Neuron (in vitro differentiated cells): ENCODE data around the gene LRRC58.

Experiments
- H2AFZ ChIP-seq: one replicate; pipeline ENCODE4 v1.6.1; 2013; ENCODE audit warnings: low read depth, mild to moderate bottlenecking, inconsistent platforms, low read length, moderate library complexity
- H3K27me3 ChIP-seq: one replicate; pipeline ENCODE4 v1.6.1; 2013; ENCODE audit warnings: low read length; ENCODE audit not compliant: insufficient read depth
- H3K36me3 ChIP-seq: one replicate; pipeline ENCODE4 v1.6.1; 2013; ENCODE audit warnings: low read length; ENCODE audit not compliant: insufficient read depth
- H3K4me1 ChIP-seq: one replicate; pipeline ENCODE4 v1.6.1; 2013; ENCODE audit warnings: low read length; ENCODE audit not compliant: insufficient read depth
- H3K4me3 ChIP-seq: 2 replicates; pipeline ENCODE4 v1.5.1; 2013; ENCODE audit warnings: mild to moderate bottlenecking, low read length, moderate library complexity
- H3K9me3 ChIP-seq: one replicate; pipeline ENCODE4 v1.6.1; 2013; ENCODE audit warnings: low read length

The LRRC58 gene

GRCh38 chr3:120355486-120355885 lies 6.3 kb upstream of the LRRC58 start:
- Histone ChIP-seq H3K36me3 (no peaks in the 10 kb centered on the region), H2AFZ (no peak overlapping the region), H3K9me3 (no peaks in the 10 kb centered on the region), H3K4me3 (no peak overlapping the region), H3K27me3 (no peaks in the 10 kb centered on the region), H3K4me1 (peaks cover 3% of the 10 kb centered on the region)

- Histone ChIP-seq H3K27me3 (no peaks in the 10 kb centered on the region), H3K9me3 (no peaks in the 10 kb centered on the region), H2AFZ (no peak overlapping the region), H3K4me1 (peaks cover 3% of the 10 kb centered on the region), H3K36me3 (no peaks in the 10 kb centered on the region), H3K4me3 (no peak overlapping the region)
Measured at GRCh38 chr3:120353463-120353862, 4.3 kb upstream of the LRRC58 start.

GRCh38 chr3:120352017-120352416 lies 2.9 kb upstream of the LRRC58 start:
- no peak overlapping the region for H2AFZ ChIP-seq
- no peaks in the 10 kb centered on the region for H3K9me3 ChIP-seq
- H3K4me3 ChIP-seq = no peak overlapping the region
- H3K27me3 ChIP-seq = no peaks in the 10 kb centered on the region
- H3K36me3 ChIP-seq = peaks cover under 1% of the 10 kb centered on the region
- peaks cover 10% of the 10 kb centered on the region for H3K4me1 ChIP-seq

GRCh38 chr3:120350401-120350941 lies 1.3 kb upstream of the LRRC58 start:
- peak overlapping the region; percentile 61 for H3K4me3 ChIP-seq

GRCh38 chr3:120349855-120350125 lies 636 bp upstream of the LRRC58 start:
- peaks cover 10% of the 10 kb centered on the region for H3K4me1 ChIP-seq
- H3K27me3 ChIP-seq = no peaks in the 10 kb centered on the region
- H3K9me3 ChIP-seq = no peaks in the 10 kb centered on the region
- H3K4me3 ChIP-seq = peak overlapping the region; percentile 61
- H3K36me3 ChIP-seq = peaks cover 12% of the 10 kb centered on the region
- peak overlapping the region; percentile 94 for H2AFZ ChIP-seq

More at GRCh38 chr3:120350401-120350941, 1.3 kb upstream of the LRRC58 start:
- peaks cover 12% of the 10 kb centered on the region for H3K36me3 ChIP-seq
- H3K27me3 ChIP-seq = no peaks in the 10 kb centered on the region
- no peaks in the 10 kb centered on the region for H3K9me3 ChIP-seq
- H2AFZ ChIP-seq = peak overlapping the region; percentile 94
- peaks cover 10% of the 10 kb centered on the region for H3K4me1 ChIP-seq

- Histone ChIP-seq H3K4me3 (peak overlapping the region; percentile 61), H2AFZ (peak overlapping the region; percentile 94), H3K36me3 (peaks cover 12% of the 10 kb centered on the region), H3K9me3 (no peaks in the 10 kb centered on the region), H3K27me3 (no peaks in the 10 kb centered on the region), H3K4me1 (peaks cover 10% of the 10 kb centered on the region)
Measured at GRCh38 chr3:120348065-120348990, 826 bp downstream of the LRRC58 start.

GRCh38 chr3:120344349-120344748 lies 4.8 kb downstream of the LRRC58 start:
- H3K27me3 ChIP-seq = no peaks in the 10 kb centered on the region

GRCh38 chr3:120341658-120342346 lies 7.4 kb downstream of the LRRC58 start:
- Histone ChIP-seq H3K36me3 (peaks cover 24% of the 10 kb centered on the region), H3K4me3 (no peak overlapping the region)

More at GRCh38 chr3:120344349-120344748, 4.8 kb downstream of the LRRC58 start:
- Histone ChIP-seq H2AFZ (no peak overlapping the region), H3K9me3 (peaks cover 16% of the 10 kb centered on the region), H3K36me3 (peaks cover 22% of the 10 kb centered on the region), H3K4me1 (peaks cover 7% of the 10 kb centered on the region), H3K4me3 (no peak overlapping the region)

GRCh38 chr3:120339362-120339761 lies 9.8 kb downstream of the LRRC58 start:
- Histone ChIP-seq H3K27me3 (no peaks in the 10 kb centered on the region), H2AFZ (no peak overlapping the region), H3K4me3 (no peak overlapping the region), H3K4me1 (no peaks in the 10 kb centered on the region), H3K9me3 (peaks cover 23% of the 10 kb centered on the region), H3K36me3 (peaks cover 25% of the 10 kb centered on the region)

More at GRCh38 chr3:120341658-120342346, 7.4 kb downstream of the LRRC58 start:
- peaks cover 23% of the 10 kb centered on the region for H3K9me3 ChIP-seq
- H2AFZ ChIP-seq = no peak overlapping the region
- no peaks in the 10 kb centered on the region for H3K27me3 ChIP-seq
- no peaks in the 10 kb centered on the region for H3K4me1 ChIP-seq

- H3K4me3 ChIP-seq = no peak overlapping the region
- no peaks in the 10 kb centered on the region for H3K4me1 ChIP-seq
- H3K9me3 ChIP-seq = peaks cover 23% of the 10 kb centered on the region
- H3K36me3 ChIP-seq = peaks cover 30% of the 10 kb centered on the region
- H2AFZ ChIP-seq = no peak overlapping the region
- H3K27me3 ChIP-seq = no peaks in the 10 kb centered on the region
Measured at GRCh38 chr3:120338517-120338916, 10.6 kb downstream of the LRRC58 start.

GRCh38 chr3:120332646-120333045 lies 16.5 kb downstream of the LRRC58 start:
- peaks cover 64% of the 10 kb centered on the region for H3K36me3 ChIP-seq
- H3K9me3 ChIP-seq = no peaks in the 10 kb centered on the region
- H3K27me3 ChIP-seq = no peaks in the 10 kb centered on the region
- no peak overlapping the region for H2AFZ ChIP-seq
- H3K4me1 ChIP-seq = no peaks in the 10 kb centered on the region
- no peak overlapping the region for H3K4me3 ChIP-seq

- H3K27me3 ChIP-seq = no peaks in the 10 kb centered on the region
- H3K9me3 ChIP-seq = no peaks in the 10 kb centered on the region
- H3K4me3 ChIP-seq = no peak overlapping the region
- H2AFZ ChIP-seq = no peak overlapping the region
- peaks cover 70% of the 10 kb centered on the region for H3K36me3 ChIP-seq
- H3K4me1 ChIP-seq = no peaks in the 10 kb centered on the region
Measured at GRCh38 chr3:120331076-120331475, 18.1 kb downstream of the LRRC58 start.

GRCh38 chr3:120326784-120327183 lies 22.4 kb downstream of the LRRC58 start:
- H3K4me1 ChIP-seq = no peaks in the 10 kb centered on the region
- H3K27me3 ChIP-seq = no peaks in the 10 kb centered on the region
- H2AFZ ChIP-seq = no peak overlapping the region
- no peak overlapping the region for H3K4me3 ChIP-seq
- H3K36me3 ChIP-seq = peaks cover 57% of the 10 kb centered on the region
- no peaks in the 10 kb centered on the region for H3K9me3 ChIP-seq
